ENCODE results near the gene KIF22.

GRCh38 chr16:29809850-29810698 is 19.5 kb downstream of the KIF22 start:
- TF ChIP-seq CTCF (IDR thresholded peaks at IDR 0.05) (no peak), POLR2A (IDR thresholded peaks at IDR 0.05) (no peak)

All from prostate gland (tissue), 2 donors.